H1 (cell line): ENCODE data around the gene POLR3A. TPM values are rescaled to one million over a fixed set of nuclear protein-coding genes. Genes with fewer than 3 reads are reported as not detected.

Experiments used
- CHD7 ChIP-seq: fragments of 300-600 bp; sonication (generic); IDR thresholded peaks from 2 replicates; pipeline ENCODE4 v1.7.1; 2012; ENCODE audit warnings: low read length, moderate library complexity, mild to moderate bottlenecking, inconsistent platforms; ENCODE audit not compliant: insufficient replicate concordance
- PHF8 ChIP-seq: fragments of 200-600 bp; sonication (generic); conservative IDR thresholded peaks from 2 replicates; pipeline ENCODE4 v1.7.1; 2012; ENCODE audit warnings: low read depth, mild to moderate bottlenecking, inconsistent platforms, low read length, moderate library complexity
- polyA plus RNA-seq, 7 experiments: library from polyadenylated mRNA; depleted of rRNA in 3 of 7; stranded (reverse) in 5 of 7; unstranded in 2 of 7; fragments of >200 nt in 5 of 7; fragments of 200-250 nt in 2 of 7; gene quantifications; 1 replicate in 5 of 7; 2 replicates in 1 of 7; 4 replicates in 1 of 7; pipeline versions ENCODE4 v1.2.1 to v1.2.3, GENCODE V29; 2011 to 2013; ENCODE audit warnings: missing spikeins in 2 of 7, mixed read lengths in 2 of 7
- total RNA-seq: library from RNA; stranded (reverse); fragmentation: NEBNext Ultra II Directional; extraction: Animal tissue kit (Norgen Biotek cat#: 25700); gene quantifications from 2 replicates; pipeline ENCODE4 v1.2.1, GENCODE V29; 2021

Gene POLR3A
- total and polyA plus RNA-seq, 2 of the 8 experiments (the other 6 are each of a cell fraction or from before 2014, with no cell fraction given): 11.3 to 38.6 TPM

GRCh38 chr10:77943121-77943901 lies 86.0 kb downstream of the POLR3A start (continued):
- no peak for TF ChIP-seq CHD7
- no peak for TF ChIP-seq PHF8
